ENCODE measurements around the gene GALNT2.

GRCh38 chr1:230201445-230201844 lies 134.4 kb downstream of the GALNT2 start:
- TF ChIP-seq POLR2AphosphoS5 (IDR thresholded peaks at IDR 0.05; ENCODE audit: low read depth, low read length) (no peak), POLR2A (IDR thresholded peaks at IDR 0.05; ENCODE audit: low read depth, low read length) (no peak), PAX5 (IDR thresholded peaks at IDR 0.05; ENCODE audit: insufficient read depth, low read length, severe bottlenecking) (no peak), TAF1 (IDR thresholded peaks at IDR 0.05; ENCODE audit: low read depth, low read length) (no peak), SPI1 (IDR thresholded peaks at IDR 0.05; ENCODE audit: low read depth, low read length) (no peak)
